ENCODE results near the gene DCDC1. TPM values are rescaled to one million over a fixed set of nuclear protein-coding genes. Genes with fewer than 3 reads are reported as not detected.
A peak's percentile ranks its signal among the peaks of the same experiment; 100 is the strongest.

The DCDC1 gene
- total RNA-seq, 4 donors from 2014 or later, result not detected

GRCh38 chr11:31237819-31238760 is 131.4 kb downstream of the DCDC1 start:
- Histone ChIP-seq H3K4me1 (no peaks in the 10 kb centered on the region), H3K27ac (no peak overlapping the region), H3K9me3 (no peaks in the 10 kb centered on the region), H3K4me3 (no peak overlapping the region), H3K36me3 (no peaks in the 10 kb centered on the region), H3K27me3 (no peaks in the 10 kb centered on the region)
- intact Hi-C loops (cut with DNase I), result no loop called here
- WGBS, 2 donors, result 53 to 59% methylated on average over 8 of the region's 8 CpGs
- DNase-seq, result no peak
- TF ChIP-seq, protein P1, sequence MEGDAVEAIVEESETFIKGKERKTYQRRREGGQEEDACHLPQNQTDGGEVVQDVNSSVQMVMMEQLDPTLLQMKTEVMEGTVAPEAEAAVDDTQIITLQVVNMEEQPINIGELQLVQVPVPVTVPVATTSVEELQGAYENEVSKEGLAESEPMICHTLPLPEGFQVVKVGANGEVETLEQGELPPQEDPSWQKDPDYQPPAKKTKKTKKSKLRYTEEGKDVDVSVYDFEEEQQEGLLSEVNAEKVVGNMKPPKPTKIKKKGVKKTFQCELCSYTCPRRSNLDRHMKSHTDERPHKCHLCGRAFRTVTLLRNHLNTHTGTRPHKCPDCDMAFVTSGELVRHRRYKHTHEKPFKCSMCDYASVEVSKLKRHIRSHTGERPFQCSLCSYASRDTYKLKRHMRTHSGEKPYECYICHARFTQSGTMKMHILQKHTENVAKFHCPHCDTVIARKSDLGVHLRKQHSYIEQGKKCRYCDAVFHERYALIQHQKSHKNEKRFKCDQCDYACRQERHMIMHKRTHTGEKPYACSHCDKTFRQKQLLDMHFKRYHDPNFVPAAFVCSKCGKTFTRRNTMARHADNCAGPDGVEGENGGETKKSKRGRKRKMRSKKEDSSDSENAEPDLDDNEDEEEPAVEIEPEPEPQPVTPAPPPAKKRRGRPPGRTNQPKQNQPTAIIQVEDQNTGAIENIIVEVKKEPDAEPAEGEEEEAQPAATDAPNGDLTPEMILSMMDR (IDR thresholded peaks at IDR 0.05), result no peak
- TF ChIP-seq POLR2A (IDR thresholded peaks at IDR 0.05), result no peak

- WGBS, 2 donors, result 0 to 4% methylated on average over 1 of the region's 1 CpG
- TF ChIP-seq POLR2A (IDR thresholded peaks at IDR 0.05), result no peak
- TF ChIP-seq, protein P1 (IDR thresholded peaks at IDR 0.05), result peak in 1 of 6 experiments; percentile 23
- Histone ChIP-seq H3K4me3 (no peak overlapping the region), H3K36me3 (no peaks in the 10 kb centered on the region), H3K9me3 (no peaks in the 10 kb centered on the region), H3K27ac (no peak overlapping the region), H3K27me3 (no peaks in the 10 kb centered on the region), H3K4me1 (no peaks in the 10 kb centered on the region)
- intact Hi-C loops (cut with DNase I), result no loop called here
- no peak for DNase-seq
Measured at GRCh38 chr11:31236143-31236542, 133.4 kb downstream of the DCDC1 start.

- TF ChIP-seq, protein P1 (IDR thresholded peaks at IDR 0.05), result peak in 1 of 6 experiments; percentile 11
- no peak for TF ChIP-seq POLR2A (IDR thresholded peaks at IDR 0.05)
- no peaks in the 10 kb centered on the region for H3K4me1 ChIP-seq
- intact Hi-C loops (cut with DNase I), result no loop called here
Measured at GRCh38 chr11:31233425-31233824, 136.1 kb downstream of the DCDC1 start.

GRCh38 chr11:31231601-31232000 is 137.9 kb downstream of the DCDC1 start:
- DNase-seq, result no peak
- Histone ChIP-seq H3K4me1 (no peaks in the 10 kb centered on the region), H3K27me3 (no peaks in the 10 kb centered on the region), H3K27ac (no peak overlapping the region), H3K36me3 (no peaks in the 10 kb centered on the region), H3K9me3 (no peaks in the 10 kb centered on the region), H3K4me3 (no peak overlapping the region)
- intact Hi-C loops (cut with DNase I), result no loop called here
- TF ChIP-seq, protein P1 (IDR thresholded peaks at IDR 0.05), result no peak
- no peak for TF ChIP-seq POLR2A (IDR thresholded peaks at IDR 0.05)
- WGBS, 2 donors, result 63 to 85% methylated on average over 1 of the region's 1 CpG

More at GRCh38 chr11:31233425-31233824, 136.1 kb downstream of the DCDC1 start:
- Histone ChIP-seq H3K36me3 (no peaks in the 10 kb centered on the region), H3K27ac (no peak overlapping the region), H3K27me3 (no peaks in the 10 kb centered on the region), H3K4me3 (no peak overlapping the region), H3K9me3 (no peaks in the 10 kb centered on the region)
- DNase-seq, result no peak

- intact Hi-C loops (cut with DNase I), result no loop called here
- H3K4me3 ChIP-seq, result no peak overlapping the region
- no peaks in the 10 kb centered on the region for H3K9me3 ChIP-seq
- DNase-seq, result no peak
- 46 to 54% methylated on average over 2 of the region's 2 CpGs for WGBS, 2 donors
- no peaks in the 10 kb centered on the region for H3K36me3 ChIP-seq
- no peak overlapping the region for H3K27ac ChIP-seq
- H3K4me1 ChIP-seq, result no peaks in the 10 kb centered on the region
- H3K27me3 ChIP-seq, result no peaks in the 10 kb centered on the region
- no peak for TF ChIP-seq POLR2A (IDR thresholded peaks at IDR 0.05)
- TF ChIP-seq, protein P1 (IDR thresholded peaks at IDR 0.05), result no peak
Measured at GRCh38 chr11:31218847-31219246, 150.7 kb downstream of the DCDC1 start.
